GM12878 (cell line): ENCODE data around the gene COG7. TPM values are rescaled to one million over a fixed set of nuclear protein-coding genes. Genes with fewer than 3 reads are reported as not detected.
A peak's percentile ranks its signal among the peaks of the same experiment; 100 is the strongest.

Experiments used
- ATAC-seq: fragments of 200-7000 bp; cut with Tn5 transposase; 3 replicates; pipeline ENCODE4 v1.9.1; 2020; ENCODE audit warnings: mild to moderate bottlenecking, moderate library complexity
- BruUV-seq: library from RNA; stranded (reverse); fragments of 400-500 nt; replicated peaks from 2 replicates; lab custom pipeline; 2021; lab: Mats Ljungman, UMichigan
- CTCF ChIA-PET: fragments of 300-600 bp; sonication (Branson Sonifier 250); formaldehyde crosslinking; extraction: SDS; loops from one replicate; lab custom pipeline; 2021; ENCODE audit warnings: inconsistent platforms; lab: Yijun Ruan, JAX
- POLR2A ChIA-PET: fragments of 350-600 bp; formaldehyde crosslinking; extraction: SDS; loops from one replicate; lab custom pipeline; 2021; ENCODE audit warnings: inconsistent platforms; lab: Charles Lee
- RAD21 ChIA-PET: fragments of 300-600 bp; sonication (Branson Sonifier 250); formaldehyde crosslinking; loops from one replicate; lab custom pipeline; 2023; ENCODE audit warnings: antibody characterized with exemption; ENCODE audit not compliant: unreplicated experiment; lab: Charles Lee
- SMC1A ChIA-PET: fragments of 300-600 bp; sonication (Branson Sonifier 250); formaldehyde crosslinking; loops from one replicate; lab custom pipeline; 2023; ENCODE audit not compliant: unreplicated experiment, uncharacterized antibody; lab: Charles Lee
- DNase-seq: peaks from one replicate; pipeline ENCODE4 v3.0.0-alpha.2; 2011; ENCODE audit warnings: low read depth, low spot score
- FAIRE-seq: peaks from 3 replicates; lab custom pipeline; 2011; peaks lifted over from hg19 to GRCh38; lab: Jason Lieb, UNC
- H2AFZ ChIP-seq: 2 replicates; pipeline ENCODE4 v1.6.0; 2011; ENCODE audit warnings: low read depth, low read length, control low read depth; ENCODE audit not compliant: control insufficient read depth
- H3K27ac ChIP-seq: 2 replicates; pipeline ENCODE4 v1.5.1; 2011; ENCODE audit warnings: control low read depth; ENCODE audit not compliant: control insufficient read depth, insufficient read depth
- H3K27me3 ChIP-seq, 2 experiments: replicated peaks in 1 of 2; 2 replicates each; pipeline versions ENCODE4 v1.6.0 to v1.6.1; 2011; ENCODE audit warnings: low read length in 1 of 2; ENCODE audit not compliant: control insufficient read depth in 2 of 2, insufficient read depth in 2 of 2
- H3K36me3 ChIP-seq, 2 experiments: 2 replicates each; pipeline ENCODE4 v1.5.1; 2011; ENCODE audit warnings: low read length in 1 of 2; ENCODE audit not compliant: control insufficient read depth in 2 of 2, insufficient read depth in 2 of 2
- H3K4me1 ChIP-seq: 2 replicates; pipeline ENCODE4 v1.6.1; 2011; ENCODE audit warnings: mild to moderate bottlenecking, low read length, moderate library complexity, mixed read lengths; ENCODE audit not compliant: control insufficient read depth, insufficient read depth
- H3K4me2 ChIP-seq: 2 replicates; pipeline ENCODE4 v1.6.0; 2011; ENCODE audit warnings: control low read depth; ENCODE audit not compliant: control insufficient read depth, insufficient read depth
- H3K4me3 ChIP-seq: fragments of 200-600 bp; sonication (generic); 2 replicates; pipeline ENCODE4 v1.5.1; 2016
- H3K79me2 ChIP-seq: 2 replicates; pipeline ENCODE4 v1.6.0; 2011; ENCODE audit warnings: low read length; ENCODE audit not compliant: control insufficient read depth, insufficient read depth
- H3K9ac ChIP-seq: 2 replicates; pipeline ENCODE4 v1.8.0; 2011; ENCODE audit warnings: low read length, control low read depth, mixed read lengths; ENCODE audit not compliant: control insufficient read depth, insufficient read depth
- H3K9me3 ChIP-seq: replicated peaks from 3 replicates; pipeline ENCODE4 v1.5.1; 2011; ENCODE audit warnings: mild to moderate bottlenecking, low read length; ENCODE audit not compliant: control insufficient read depth, insufficient read depth
- H4K20me1 ChIP-seq: 2 replicates; pipeline ENCODE4 v1.6.0; 2011; ENCODE audit not compliant: control insufficient read depth, insufficient read depth
- ASH2L ChIP-seq: fragments of 300-600, 200-600 bp; sonication (generic); IDR thresholded peaks from 2 replicates; pipeline ENCODE4 v1.6.1; 2017; ENCODE audit warnings: low read depth, mild to moderate bottlenecking, borderline replicate concordance
- ATF2 ChIP-seq: IDR thresholded peaks from 2 replicates; pipeline ENCODE4 v1.6.1; 2012; ENCODE audit warnings: low read length, inconsistent platforms
- ATF7 ChIP-seq: fragments of 450-650 bp; IDR thresholded peaks from 2 replicates; pipeline ENCODE4 v1.6.1; 2016; ENCODE audit warnings: low read depth, mild to moderate bottlenecking
- BHLHE40 ChIP-seq, 2 experiments: fragments of 450-650 bp in 1 of 2; IDR thresholded peaks; 2 replicates each; pipeline ENCODE4 v1.6.1; 2011 to 2017; ENCODE audit warnings: low read depth in 2 of 2, borderline replicate concordance in 1 of 2, improper control_type of control experiment in 1 of 2, low read length in 1 of 2, mild to moderate bottlenecking in 1 of 2
- FOXM1 ChIP-seq: IDR thresholded peaks from 2 replicates; pipeline ENCODE4 v1.6.1; 2012; ENCODE audit warnings: low read depth, mild to moderate bottlenecking, inconsistent platforms, low read length, moderate library complexity
- GABPA ChIP-seq: IDR thresholded peaks from 2 replicates; pipeline ENCODE4 v1.6.1; 2014; ENCODE audit warnings: antibody characterized with exemption, low read depth, mild to moderate bottlenecking, inconsistent platforms
- GATAD2B ChIP-seq: fragments of 450-650 bp; conservative IDR thresholded peaks from 2 replicates; pipeline ENCODE4 v1.6.1; 2017; ENCODE audit warnings: low read depth, mild to moderate bottlenecking, moderate library complexity
- IKZF2 ChIP-seq, 2 experiments: fragments of 450-650 bp; IDR thresholded peaks; 2 replicates each; pipeline ENCODE4 v1.6.1; 2017; ENCODE audit warnings: mild to moderate bottlenecking in 2 of 2, moderate library complexity in 2 of 2
- JUND ChIP-seq: IDR thresholded peaks from 2 replicates; pipeline ENCODE4 v1.6.1; 2012; ENCODE audit warnings: low read depth, mild to moderate bottlenecking, low read length, improper control_type of control experiment, moderate library complexity
- NFYA ChIP-seq: IDR thresholded peaks from 2 replicates; pipeline ENCODE4 v1.6.1; 2011; ENCODE audit warnings: low read depth, mild to moderate bottlenecking, low read length, improper control_type of control experiment, borderline replicate concordance
- NR2F1 ChIP-seq: fragments of 450-650 bp; conservative IDR thresholded peaks from 2 replicates; pipeline ENCODE4 v1.6.1; 2017; ENCODE audit warnings: mild to moderate bottlenecking
- PKNOX1 ChIP-seq: fragments of 450-650 bp; IDR thresholded peaks from 2 replicates; pipeline ENCODE4 v1.6.1; 2016; ENCODE audit warnings: mild to moderate bottlenecking
- PRDM15 ChIP-seq: fragments of 450-650 bp; formaldehyde crosslinking; IDR thresholded peaks from 2 replicates; pipeline ENCODE4 v1.4.0; 2020; ENCODE audit warnings: mild to moderate bottlenecking, moderate library complexity
- SP1 ChIP-seq: IDR thresholded peaks from one replicate; pipeline ENCODE4 v1.6.1; 2011; ENCODE audit warnings: low read depth, low read length
- SRF ChIP-seq, 2 experiments: IDR thresholded peaks; 2 replicates each; pipeline ENCODE4 v1.6.1; 2011; ENCODE audit warnings: low read depth in 2 of 2, low read length in 2 of 2, mild to moderate bottlenecking in 1 of 2, moderate library complexity in 1 of 2
- ZNF24 ChIP-seq: fragments of 450-650 bp; IDR thresholded peaks from 2 replicates; pipeline ENCODE4 v1.6.1; 2017; ENCODE audit warnings: antibody characterized with exemption, mild to moderate bottlenecking
- WGBS: methylation state at CpG from one replicate; pipeline ENCODE4 v1.1.6; 2016; ENCODE audit warnings: low lambda C conversion rate; ENCODE audit not compliant: insufficient replicate concordance, insufficient coverage; ENCODE audit errors: missing lambda C conversion rate; 5-methylcytosine and 5-hydroxymethylcytosine counted together
- in situ Hi-C: fragments of 300-500 bp; cut with MboI; formaldehyde crosslinking; loops from 9 replicates; pipeline ENCODE4 v1.14.3; 2018; ENCODE audit warnings: mixed read lengths
- intact Hi-C: fragments of 100-400 bp; cut with micrococcal nuclease; formaldehyde crosslinking; loops from one replicate; pipeline ENCODE4 v1.14.2; 2022; ENCODE audit not compliant: unreplicated experiment
- polyA plus RNA-seq, 11 experiments: library from polyadenylated mRNA; depleted of rRNA in 4 of 11; unstranded in 6 of 11; stranded (reverse) in 5 of 11; fragments of >200 nt; fragmentation: Nextera tagmentation in 4 of 11; fragmentation: Illumina TruSeq in 1 of 11; extraction: Ambion mirVana in 4 of 11; extraction: Trizol in 1 of 11; gene quantifications; 1 replicate in 1 of 11; 2 replicates in 10 of 11; pipeline versions ENCODE4 v1.2.1 to v1.2.3, GENCODE V29; 2011 to 2016; ENCODE audit warnings: inconsistent platforms in 2 of 11, missing spikeins in 2 of 11, low read depth in 1 of 11
- total RNA-seq, 4 experiments: library from RNA; depleted of rRNA in 3 of 4; stranded (reverse); fragments of >200 nt in 3 of 4; fragmentation: Illumina TruSeq in 1 of 4; extraction: Trizol in 1 of 4; gene quantifications; 2 replicates each; pipeline versions ENCODE4 v1.2.1 to v1.2.3, GENCODE V29; 2013 to 2021

COG7 gene
- total and polyA plus RNA-seq, 10 of the 15 experiments (the other 5 are each of a cell fraction or from before 2014, with no cell fraction given): 2.9 to 24.0 (median 10.0) TPM

GRCh38 chr16:23464196-23464595 is 11.2 kb upstream of the COG7 start:
- in situ Hi-C loops (no loop called here), intact Hi-C loops (loop anchor here (10.0 kb wide), 1 partner anchor 91 kb away; the partner anchor contains the start of genes EARS2 and UBFD1)
- SMC1A ChIA-PET: no interaction called here
- Histone ChIP-seq H3K4me2 (no peak overlapping the region), H4K20me1 (no peaks in the 10 kb centered on the region), H3K4me3 (no peak overlapping the region), H3K9ac (no peak overlapping the region), H2AFZ (no peak overlapping the region), H3K27ac (no peak overlapping the region), H3K4me1 (no peaks in the 10 kb centered on the region), H3K36me3 (peaks cover 15 to 19% of the 10 kb centered on the region in 2 experiments), H3K79me2 (no peaks in the 10 kb centered on the region), H3K9me3 (no peaks in the 10 kb centered on the region), H3K27me3 (no peaks in the 10 kb centered on the region)
- BruUV-seq: TSS peak; percentile 4
- CTCF ChIA-PET: no interaction called here
- FAIRE-seq (no peak), DNase-seq (no peak), ATAC-seq (no peak)
- WGBS: 100% methylated on average over 1 of the region's 1 CpG
- POLR2A ChIA-PET: no interaction called here
- RAD21 ChIA-PET: no interaction called here
- TF ChIP-seq SRF (IDR thresholded peaks at IDR 0.05; ENCODE audit: low read depth in 2 of 2, low read length in 2 of 2): no peak
- TF ChIP-seq GABPA: no peak
- no peak for TF ChIP-seq GATAD2B
- TF ChIP-seq FOXM1: no peak
- TF ChIP-seq PKNOX1: no peak
- no peak for TF ChIP-seq IKZF2 (IDR thresholded peaks at IDR 0.05)
- TF ChIP-seq JUND: no peak
- no peak for TF ChIP-seq SP1
- TF ChIP-seq ASH2L: no peak
- TF ChIP-seq NFYA: no peak
- TF ChIP-seq PRDM15 (CRISPR knock-in tag): no peak
- TF ChIP-seq ZNF24: no peak
- no peak for TF ChIP-seq ATF7
- no peak for TF ChIP-seq BHLHE40 (IDR thresholded peaks at IDR 0.05; ENCODE audit: borderline replicate concordance in 1 of 2, low read depth in 2 of 2, low read length in 1 of 2)
- TF ChIP-seq ATF2: no peak
- no peak for TF ChIP-seq NR2F1
